Astrocyte of the spinal cord (primary cell): Measurements from ENCODE around the gene SCN4B.

ENCODE experiments used
- DNase-seq: peaks from one replicate; pipeline ENCODE4 v3.0.0; 2011; ENCODE audit warnings: low read depth, low spot score
- H3K4me3 ChIP-seq: 2 replicates; pipeline ENCODE4 v1.5.1; 2011; ENCODE audit warnings: low read depth, mild to moderate bottlenecking, low read length, moderate library complexity
- in situ Hi-C: cut with HindIII; loops from 2 replicates; pipeline ENCODE4 v1.10.0; 2017; ENCODE audit warnings: low sequenced_read_pairs
- TF ChIP-seq, protein P1 (sequence below): IDR thresholded peaks from 2 replicates; pipeline ENCODE4 v1.5.1; 2012; ENCODE audit warnings: low read depth, mild to moderate bottlenecking, low read length, inconsistent platforms

SCN4B gene

DNA sequence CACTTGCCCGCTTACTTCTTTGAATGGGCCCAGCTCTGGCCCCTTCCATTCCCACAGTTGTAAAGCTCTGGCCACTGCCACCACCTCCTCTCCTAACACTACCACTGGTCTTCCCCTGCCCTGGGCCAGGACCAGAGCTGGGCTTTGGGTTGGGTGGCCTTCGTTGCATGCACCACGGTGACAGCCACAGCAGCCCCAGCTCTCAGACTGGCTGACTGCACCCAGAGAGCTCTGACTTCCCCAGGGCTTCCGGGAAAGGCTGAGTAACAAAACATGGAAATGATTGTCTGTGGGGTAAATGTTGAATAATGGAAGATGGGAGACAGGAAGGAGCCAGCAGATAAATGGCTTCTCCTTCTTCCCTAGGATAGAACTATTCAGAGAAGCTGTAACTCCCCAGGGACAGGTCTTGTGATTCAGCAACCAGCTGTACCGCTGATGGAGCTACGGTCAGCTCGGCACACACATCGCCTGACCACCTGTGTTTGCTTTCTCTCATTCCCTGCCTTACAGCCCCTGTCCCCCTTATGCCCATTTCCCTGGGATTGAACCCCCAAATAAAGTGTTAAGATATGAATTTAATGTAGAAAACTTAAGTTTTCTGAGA is 27.6 kb downstream of the SCN4B start:
- TF ChIP-seq, protein P1, sequence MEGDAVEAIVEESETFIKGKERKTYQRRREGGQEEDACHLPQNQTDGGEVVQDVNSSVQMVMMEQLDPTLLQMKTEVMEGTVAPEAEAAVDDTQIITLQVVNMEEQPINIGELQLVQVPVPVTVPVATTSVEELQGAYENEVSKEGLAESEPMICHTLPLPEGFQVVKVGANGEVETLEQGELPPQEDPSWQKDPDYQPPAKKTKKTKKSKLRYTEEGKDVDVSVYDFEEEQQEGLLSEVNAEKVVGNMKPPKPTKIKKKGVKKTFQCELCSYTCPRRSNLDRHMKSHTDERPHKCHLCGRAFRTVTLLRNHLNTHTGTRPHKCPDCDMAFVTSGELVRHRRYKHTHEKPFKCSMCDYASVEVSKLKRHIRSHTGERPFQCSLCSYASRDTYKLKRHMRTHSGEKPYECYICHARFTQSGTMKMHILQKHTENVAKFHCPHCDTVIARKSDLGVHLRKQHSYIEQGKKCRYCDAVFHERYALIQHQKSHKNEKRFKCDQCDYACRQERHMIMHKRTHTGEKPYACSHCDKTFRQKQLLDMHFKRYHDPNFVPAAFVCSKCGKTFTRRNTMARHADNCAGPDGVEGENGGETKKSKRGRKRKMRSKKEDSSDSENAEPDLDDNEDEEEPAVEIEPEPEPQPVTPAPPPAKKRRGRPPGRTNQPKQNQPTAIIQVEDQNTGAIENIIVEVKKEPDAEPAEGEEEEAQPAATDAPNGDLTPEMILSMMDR: no peak
- no peak for DNase-seq
- in situ Hi-C loops: no loop called here

DNA sequence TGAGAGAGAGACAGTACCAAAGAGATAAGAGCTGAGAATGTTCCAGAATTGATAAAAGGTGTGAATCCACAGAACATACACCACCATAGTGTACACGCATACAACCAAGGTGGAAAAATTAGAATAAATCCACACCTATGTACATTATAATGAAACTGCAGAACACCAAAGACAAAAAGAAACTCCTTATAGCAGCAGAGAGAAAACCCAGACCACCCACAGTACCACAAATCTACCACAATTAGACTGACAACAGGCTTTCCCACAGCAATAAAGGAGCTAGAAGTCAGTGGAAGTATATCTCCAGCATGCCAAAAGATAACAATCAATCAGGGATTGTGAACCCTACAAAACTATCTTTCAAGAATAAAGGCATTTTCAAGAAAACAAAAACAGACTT is 31.8 kb downstream of the SCN4B start:
- TF ChIP-seq, protein P1: no peak
- H3K4me3 ChIP-seq: no peak overlapping the region

More for the DNA sequence above, 27.6 kb downstream of the SCN4B start:
- no peak overlapping the region for H3K4me3 ChIP-seq

GRCh38 chr11:118117790-118118601 is 34.6 kb downstream of the SCN4B start:
- in situ Hi-C loops: no loop called here
- TF ChIP-seq, protein P1: no peak
- DNase-seq: no peak
- no peak overlapping the region for H3K4me3 ChIP-seq

More for the DNA sequence above, 31.8 kb downstream of the SCN4B start:
- in situ Hi-C loops: no loop called here
- DNase-seq: no peak

DNA sequence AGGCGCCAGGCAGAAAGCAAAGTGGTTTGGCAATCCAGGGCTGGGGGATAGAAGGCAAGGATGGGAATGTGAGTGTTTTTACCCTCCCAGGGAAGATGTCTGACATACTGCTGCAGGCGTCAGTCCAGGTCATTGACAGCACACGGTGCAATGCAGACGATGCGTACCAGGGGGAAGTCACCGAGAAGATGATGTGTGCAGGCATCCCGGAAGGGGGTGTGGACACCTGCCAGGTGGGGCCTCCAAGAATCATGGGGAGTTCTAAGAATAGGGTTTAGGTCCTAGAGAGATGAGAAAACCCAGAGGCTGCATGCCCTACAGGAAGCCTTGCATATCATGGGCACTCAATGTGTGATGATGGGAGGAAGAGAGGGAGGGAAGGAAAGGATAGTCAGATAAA is 37.6 kb downstream of the SCN4B start:
- H3K4me3 ChIP-seq: no peak overlapping the region
- in situ Hi-C loops: no loop called here
- TF ChIP-seq, protein P1: no peak
- no peak for DNase-seq

- TF ChIP-seq, protein P1: no peak
- DNase-seq: no peak
- H3K4me3 ChIP-seq: no peak overlapping the region
- in situ Hi-C loops: no loop called here
These were observed 38.4 kb downstream of the SCN4B start for GRCh38 chr11:118114266-118114665.

GRCh38 chr11:118112711-118113430 is 39.8 kb downstream of the SCN4B start:
- DNase-seq: no peak
- in situ Hi-C loops: no loop called here
- TF ChIP-seq, protein P1: no peak
- no peak overlapping the region for H3K4me3 ChIP-seq
